GM18870 (cell line): ENCODE results near the gene RRP15.

ENCODE experiments used
- ATAC-seq: cut with Tn5 transposase; IDR thresholded peaks from one replicate; pipeline ENCODE4 v1.9.1; 2021; ENCODE audit warnings: moderate library complexity; ENCODE audit not compliant: unreplicated experiment

Gene RRP15

DNA sequence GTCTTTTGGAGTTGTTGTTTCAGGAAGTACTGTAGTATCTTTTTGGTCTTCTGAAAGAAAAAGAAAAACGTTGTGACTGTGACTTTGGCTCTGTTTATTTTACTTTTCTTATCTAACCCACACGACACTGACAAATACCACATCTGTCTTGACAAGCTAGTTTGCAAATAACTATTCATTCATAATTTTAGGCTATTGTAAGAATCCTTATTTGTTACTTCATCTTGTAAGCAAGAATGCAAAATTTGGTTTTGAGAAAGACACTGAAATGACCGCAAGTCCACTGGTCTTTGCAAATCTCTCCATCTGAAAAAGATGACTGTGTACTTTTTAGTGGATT is 72.8 kb downstream of the RRP15 start:
- no peak for ATAC-seq

DNA sequence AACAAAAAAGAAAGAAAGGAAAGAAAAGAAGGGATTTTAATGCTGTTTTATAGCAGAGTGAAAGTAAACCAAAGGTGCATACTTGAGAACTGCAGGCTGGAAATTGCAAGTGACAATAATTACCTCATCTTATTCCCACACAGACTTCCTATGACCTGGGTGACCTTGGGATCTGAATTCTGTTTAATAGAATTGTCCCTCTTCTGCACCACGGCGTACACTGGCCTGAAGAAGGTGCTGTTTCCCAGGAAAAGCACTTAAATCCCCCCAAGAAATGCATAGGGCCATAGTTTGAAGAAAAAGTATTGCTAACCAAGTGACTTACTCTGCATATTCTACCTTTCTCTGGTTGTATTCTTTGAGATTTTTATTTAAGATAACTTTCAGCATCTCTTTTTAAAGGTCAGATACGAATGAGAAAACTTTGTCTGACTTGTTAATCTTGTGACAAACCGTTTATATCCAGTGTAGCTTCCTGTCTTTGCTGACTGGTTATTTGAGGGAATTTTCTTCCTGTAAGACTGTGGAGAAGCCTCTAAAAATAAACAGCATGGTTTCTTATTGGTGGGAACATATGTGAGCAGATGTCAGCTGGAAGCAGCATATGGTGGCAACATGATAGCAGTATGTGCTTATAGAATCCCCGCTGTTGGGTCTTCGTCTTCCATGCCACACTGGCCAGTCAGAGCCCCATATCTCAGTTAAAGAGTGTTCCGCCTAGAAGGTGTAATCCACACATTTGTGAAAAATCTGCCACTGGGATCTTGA is 76.4 kb downstream of the RRP15 start:
- ATAC-seq = no peak

DNA sequence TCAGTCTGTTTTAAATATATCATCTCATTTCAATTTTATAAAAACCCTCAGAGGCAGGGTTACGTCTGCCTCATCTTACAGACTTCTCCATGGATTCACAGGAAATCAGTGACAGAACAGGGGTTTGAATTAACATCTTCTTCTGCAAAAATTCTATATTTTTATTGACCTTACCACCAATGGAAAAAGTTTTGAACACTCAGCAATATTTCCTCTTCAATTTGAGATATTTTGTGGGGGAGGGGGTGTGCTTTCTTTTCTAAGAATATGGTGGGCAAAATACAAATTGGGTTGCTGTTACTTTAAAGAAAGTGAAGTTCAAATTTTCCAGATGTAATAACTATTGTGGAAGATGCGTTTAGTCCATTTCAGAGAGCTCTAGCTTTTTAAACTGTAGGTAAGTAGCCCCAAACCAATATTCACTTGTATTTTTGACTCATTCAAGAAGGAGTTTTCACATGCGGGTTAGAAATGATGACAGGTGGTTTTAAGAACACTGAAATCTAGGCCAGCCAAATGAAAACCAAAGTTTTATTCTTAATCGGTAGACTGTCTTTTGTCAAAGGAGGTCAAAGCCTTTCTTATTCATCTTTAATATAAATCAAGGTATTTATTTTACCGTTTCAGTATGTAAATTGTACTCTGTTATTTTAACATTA is 77.5 kb downstream of the RRP15 start:
- ATAC-seq = no peak

DNA sequence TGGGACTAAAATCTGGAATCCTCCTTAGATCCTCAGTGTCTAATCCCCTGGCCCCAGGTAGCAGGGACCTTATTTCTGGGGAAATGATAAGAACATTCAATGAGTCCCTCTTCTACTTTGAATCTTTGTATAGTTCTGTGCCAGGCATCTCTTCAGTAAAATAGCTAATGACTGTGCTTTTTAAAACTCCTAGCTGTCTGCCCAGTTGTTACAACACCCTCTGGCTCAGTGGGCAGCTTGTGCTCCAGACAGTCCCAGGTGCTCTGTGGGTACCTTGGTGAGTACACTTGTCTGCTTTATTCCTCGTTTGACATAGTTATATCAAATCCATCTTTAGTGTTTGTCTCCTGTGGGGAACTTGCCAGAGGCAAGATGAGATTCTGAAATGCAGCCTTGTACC is 78.0 kb downstream of the RRP15 start:
- ATAC-seq = no peak

- ATAC-seq = no peak
Observed at GRCh38 chr1:218364028-218364710, 79.1 kb downstream of the RRP15 start.

GRCh38 chr1:218365226-218365999 is 80.3 kb downstream of the RRP15 start:
- ATAC-seq = no peak

GRCh38 chr1:218366322-218367052 is 81.4 kb downstream of the RRP15 start:
- ATAC-seq = no peak

DNA sequence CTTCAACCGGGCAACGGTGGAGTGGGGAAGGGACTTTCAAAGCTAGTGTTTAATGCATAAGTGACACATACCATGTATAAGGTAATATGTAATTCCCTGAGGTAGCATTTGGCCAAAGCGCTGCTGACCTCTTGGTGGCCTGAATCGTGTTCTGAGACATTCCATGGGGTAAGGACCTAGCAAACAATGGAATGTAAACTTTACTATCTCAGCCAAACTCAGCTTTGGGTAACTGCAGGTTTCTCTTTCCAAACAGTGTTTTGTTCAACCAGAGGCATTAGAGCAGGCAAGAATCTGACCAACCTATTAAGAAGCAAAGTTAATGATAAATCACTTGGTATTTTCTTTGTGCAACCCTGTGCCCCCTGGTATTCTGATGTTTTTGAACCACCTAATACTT is 82.0 kb downstream of the RRP15 start:
- ATAC-seq = no peak

- no peak for ATAC-seq
Observed at GRCh38 chr1:218368686-218369085, 83.6 kb downstream of the RRP15 start.

DNA sequence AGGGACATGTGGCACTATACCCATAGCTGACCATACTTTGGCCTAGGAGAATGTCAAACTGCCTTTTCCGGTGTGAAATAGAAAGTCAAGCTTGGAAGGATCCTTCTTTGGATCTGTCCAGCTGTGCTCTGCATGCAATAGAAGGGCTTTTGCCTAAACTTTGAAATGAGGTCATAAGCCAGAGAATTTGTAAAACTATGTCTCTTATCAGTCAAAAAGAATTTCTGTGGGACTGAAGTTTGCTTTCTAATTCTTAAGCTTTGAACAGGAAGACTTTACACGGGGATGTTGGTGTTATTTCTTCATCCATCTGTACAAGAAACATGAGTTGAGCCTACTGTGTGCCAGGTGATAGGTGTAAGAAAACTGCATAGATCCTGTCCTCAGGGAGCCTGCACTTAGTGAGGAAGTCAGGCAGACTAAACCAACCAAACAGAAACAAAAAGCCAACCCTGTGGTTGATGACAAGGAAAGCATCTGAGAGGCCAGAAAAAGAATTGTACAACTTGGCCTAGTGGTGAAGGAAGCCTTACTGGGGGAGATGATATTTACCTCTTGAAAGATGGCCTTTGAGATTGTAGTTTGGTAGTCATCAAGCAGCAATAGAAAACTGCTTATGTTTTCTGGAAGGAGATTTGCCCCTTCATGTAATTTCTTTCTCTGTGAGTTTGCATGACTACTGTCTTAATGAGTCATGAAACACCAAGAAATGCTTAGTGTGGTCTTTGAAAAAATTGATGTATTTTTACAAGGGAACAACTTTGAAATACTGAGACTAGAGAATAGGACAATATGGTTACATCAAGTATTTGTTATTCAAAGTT is 84.8 kb downstream of the RRP15 start:
- ATAC-seq = no peak

- no peak for ATAC-seq
Observed at GRCh38 chr1:218371927-218372672, 87.0 kb downstream of the RRP15 start.

DNA sequence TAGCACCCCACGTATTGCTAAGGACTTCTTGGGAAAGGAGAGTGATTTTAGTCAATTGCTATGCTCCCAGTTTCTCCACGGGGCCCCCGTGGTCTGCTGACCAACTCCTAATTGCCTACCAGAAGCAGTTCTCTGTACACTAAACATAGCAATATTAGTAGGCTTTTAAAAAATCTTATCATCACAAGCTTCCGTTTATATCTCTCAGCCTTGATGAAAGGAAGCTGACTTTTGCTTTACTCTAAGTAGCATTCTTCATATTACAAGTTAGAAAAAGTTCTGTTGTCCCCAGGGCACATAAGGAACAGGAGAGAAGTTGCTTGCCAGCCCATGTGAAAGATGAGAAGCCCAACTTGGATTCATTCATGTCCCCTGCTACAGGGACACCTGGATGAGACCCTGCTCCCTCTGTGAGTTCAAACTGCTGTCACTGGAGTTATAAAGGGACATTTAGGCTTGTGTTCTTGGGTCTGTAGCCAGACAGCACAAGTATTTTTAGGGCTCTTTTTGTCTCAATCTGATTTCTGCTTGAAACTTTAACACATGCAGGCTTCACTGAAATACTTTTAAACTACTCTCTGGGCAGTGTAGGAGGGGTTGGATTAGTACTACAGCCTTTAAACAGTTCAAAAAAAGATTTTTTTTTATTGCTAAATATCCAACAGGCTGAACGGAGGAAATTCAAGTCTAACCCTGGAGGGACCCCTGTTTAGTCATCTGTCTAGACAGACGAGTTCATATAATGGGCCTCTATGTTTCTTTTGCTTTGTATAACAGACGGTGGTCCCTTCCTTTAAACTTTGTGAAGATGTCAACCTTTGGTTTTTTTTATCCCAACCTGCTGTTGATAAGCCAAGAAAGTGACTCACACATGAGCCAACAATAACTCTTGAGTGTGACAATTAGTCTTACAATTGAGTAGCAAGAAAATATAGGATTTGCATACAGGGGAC is 89.6 kb downstream of the RRP15 start:
- no peak for ATAC-seq

DNA sequence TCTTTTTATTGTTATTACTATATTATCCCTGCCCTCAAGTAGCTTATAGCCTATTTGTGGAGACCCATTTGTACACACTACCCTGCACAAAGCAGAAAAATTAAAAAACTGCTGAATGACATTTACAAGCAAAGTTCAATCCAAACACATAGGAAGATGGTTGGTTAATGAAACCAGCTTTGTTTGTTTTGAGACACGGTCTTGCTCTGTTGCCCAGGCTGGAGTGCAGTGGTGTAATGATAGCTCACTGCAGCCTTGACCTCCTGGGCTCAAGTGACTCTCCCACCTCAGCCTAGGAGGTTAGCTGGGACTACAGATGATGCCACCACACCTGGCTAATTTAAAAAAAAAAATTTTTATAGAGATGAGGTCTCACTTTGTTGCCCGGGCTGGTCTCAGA is 91.6 kb downstream of the RRP15 start:
- no peak for ATAC-seq

GRCh38 chr1:218377143-218377660 is 92.1 kb downstream of the RRP15 start:
- ATAC-seq = peak; percentile 90

- no peak for ATAC-seq
Observed at GRCh38 chr1:218380125-218380977, 95.3 kb downstream of the RRP15 start.

- no peak for ATAC-seq
Observed at GRCh38 chr1:218382261-218382660, 97.2 kb downstream of the RRP15 start.

DNA sequence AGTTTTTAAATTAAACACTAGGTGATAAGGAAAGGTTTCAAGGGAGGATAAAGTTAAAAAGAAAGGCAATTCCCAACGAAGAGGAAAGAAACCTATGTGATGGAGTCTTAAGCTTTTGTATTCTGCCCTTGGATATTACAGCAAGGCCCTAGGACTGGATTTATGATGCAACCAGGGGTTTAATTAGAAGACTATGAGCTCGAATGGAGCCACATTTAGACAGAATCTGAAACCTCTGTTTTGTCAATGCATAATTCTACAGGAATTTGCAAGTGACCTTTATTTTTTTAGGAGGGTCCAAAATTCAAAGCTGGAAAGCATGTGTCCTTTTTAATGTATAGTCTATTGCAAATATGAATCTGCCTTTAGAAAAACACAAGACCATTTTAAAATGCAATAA is 98.0 kb downstream of the RRP15 start:
- no peak for ATAC-seq
